CD4-positive, alpha-beta T cell treated with Interleukin-15 for 1 hour (primary cell): ENCODE measurements around the gene MCC.

Experiments used
- DNase-seq: peaks from one replicate; pipeline ENCODE4 v3.0.0-alpha.2; 2020

MCC gene

DNA sequence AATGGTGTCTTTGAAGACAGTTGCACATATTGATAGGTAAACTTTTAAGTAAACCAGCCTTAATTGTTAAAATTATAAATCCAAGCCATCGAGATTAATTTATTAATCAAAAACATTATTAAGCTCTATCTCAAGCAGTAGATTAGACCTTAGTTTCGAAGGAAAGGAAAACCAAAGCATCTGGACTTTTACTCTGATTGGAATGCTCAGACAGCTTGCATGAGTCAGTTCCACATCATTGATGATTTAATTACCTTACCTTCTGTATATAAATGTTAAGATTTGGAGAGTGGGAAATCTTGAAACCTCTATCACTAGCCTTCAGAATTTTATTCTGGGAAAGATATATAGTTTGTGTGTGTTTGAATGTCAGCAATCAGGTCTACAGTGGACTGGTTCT is 487.8 kb downstream of the MCC start:
- no peak for DNase-seq

DNA sequence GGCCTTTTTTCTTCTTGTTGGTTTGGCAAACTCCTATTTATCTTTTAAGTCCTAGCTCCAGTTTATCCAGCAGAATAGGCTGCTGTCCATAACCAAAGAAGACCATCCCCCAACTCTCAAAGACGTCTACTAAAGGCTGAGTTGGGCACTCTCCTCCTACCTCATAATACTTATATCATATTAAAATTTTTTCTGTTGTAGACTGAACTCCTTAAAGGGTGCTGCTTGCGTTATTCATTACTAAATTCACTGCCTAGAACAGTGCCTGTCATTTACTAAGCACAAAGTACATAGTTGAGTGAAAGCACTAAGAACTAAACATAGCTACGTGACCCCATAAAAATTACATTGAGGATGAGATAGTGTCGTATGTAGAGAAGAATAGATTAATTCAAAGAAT is 490.0 kb downstream of the MCC start:
- no peak for DNase-seq

- DNase-seq: no peak
These were observed 491.4 kb downstream of the MCC start for GRCh38 chr5:112996830-112997374.

GRCh38 chr5:112995764-112996618 is 492.3 kb downstream of the MCC start:
- peak; percentile 66 for DNase-seq

GRCh38 chr5:112986224-112986623 is 502.0 kb downstream of the MCC start:
- DNase-seq: no peak

- no peak for DNase-seq
These were observed 504.9 kb downstream of the MCC start for GRCh38 chr5:112983363-112983762.

- no peak for DNase-seq
These were observed 508.5 kb downstream of the MCC start for GRCh38 chr5:112979723-112980122.

- no peak for DNase-seq
These were observed 509.4 kb downstream of the MCC start for GRCh38 chr5:112978836-112979235.

- no peak for DNase-seq
These were observed 510.8 kb downstream of the MCC start for GRCh38 chr5:112977440-112977861.

DNA sequence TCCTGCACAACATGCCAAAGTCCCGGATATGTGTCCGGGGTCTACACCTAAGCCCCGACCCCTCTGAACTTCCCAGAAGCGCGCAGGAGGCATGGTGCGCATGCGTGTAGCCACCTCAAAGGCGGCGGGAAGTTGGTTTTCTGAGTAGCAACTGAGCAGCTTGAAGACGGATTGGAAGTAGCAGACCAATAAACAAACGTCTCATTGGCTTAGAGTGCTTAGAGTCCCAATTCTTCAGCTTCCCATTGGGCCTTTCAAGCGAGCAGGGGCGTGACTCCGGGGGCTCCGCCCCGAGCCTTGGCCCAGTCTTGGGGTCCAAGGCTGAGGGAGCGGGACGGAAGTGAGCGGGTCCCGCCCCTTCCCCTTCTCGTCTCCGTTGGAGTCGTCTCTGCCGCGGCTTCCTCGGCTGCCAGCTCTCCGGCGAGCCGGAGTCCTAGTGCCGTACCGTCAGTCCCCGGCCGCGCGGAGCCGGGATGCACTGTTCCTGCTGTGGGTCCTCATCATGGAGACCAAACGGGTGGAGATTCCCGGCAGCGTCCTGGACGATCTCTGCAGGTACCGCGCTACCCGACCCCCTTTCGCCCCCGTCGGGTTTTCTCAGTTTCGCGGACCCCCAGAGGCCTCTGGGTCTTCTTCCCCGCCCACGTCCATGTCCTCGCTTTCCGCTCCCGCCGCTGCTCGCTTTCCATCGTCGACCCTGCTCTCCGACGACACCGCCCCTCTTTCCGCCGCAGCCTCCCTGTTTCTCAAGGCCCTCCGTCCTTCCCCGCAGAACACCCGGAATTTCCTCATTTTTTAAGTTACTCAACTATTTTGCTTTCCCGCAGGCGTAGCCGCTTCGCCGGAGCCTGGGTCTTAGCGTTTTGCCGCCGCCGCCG is 511.6 kb downstream of the MCC start, which contains the start of gene DCP2:
Gene DCP2, plus strand, starts transcription at position 367 of the 878 bp plus-strand sequence. Its CDS starts 136 bp downstream, at position 503.
- peak; percentile 97 for DNase-seq

GRCh38 chr5:112975721-112976431 is 512.4 kb downstream of the MCC start:
- no peak for DNase-seq

GRCh38 chr5:112974901-112975300 is 513.4 kb downstream of the MCC start:
- no peak for DNase-seq

- no peak for DNase-seq
These were observed 514.3 kb downstream of the MCC start for GRCh38 chr5:112973904-112974303.

DNA sequence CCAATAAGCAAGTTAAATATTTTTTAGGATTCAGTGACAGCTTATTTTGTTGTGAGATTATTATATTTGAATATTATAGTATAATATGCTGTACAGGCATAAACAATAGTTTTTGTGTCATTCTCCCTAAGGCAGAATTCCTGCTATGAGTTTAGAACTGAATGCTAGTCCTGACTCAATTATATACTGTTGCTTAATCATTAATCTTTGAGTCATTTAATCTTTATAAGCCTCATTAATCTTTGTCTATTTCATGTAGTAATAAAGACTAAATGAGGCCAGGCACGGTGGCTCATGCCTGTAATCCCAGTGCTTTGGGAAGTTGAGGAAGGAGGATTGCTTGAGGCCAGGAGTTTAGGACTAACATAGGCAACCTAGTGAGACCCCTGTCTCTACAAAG is 515.2 kb downstream of the MCC start:
- DNase-seq: no peak
